GM12891 (cell line): ENCODE results near the gene CDK6.

Source experiments
- DNase-seq: peaks from one replicate; pipeline ENCODE4 v3.0.0; 2011; ENCODE audit warnings: low spot score; ENCODE audit not compliant: insufficient read length
- FAIRE-seq: peaks from 2 replicates; lab custom pipeline; 2011; peaks lifted over from hg19 to GRCh38; lab: Jason Lieb, UNC
- PAX5 ChIP-seq: IDR thresholded peaks from 2 replicates; pipeline ENCODE4 v1.6.1; 2011; ENCODE audit warnings: low read length, moderate library complexity, mild to moderate bottlenecking; ENCODE audit not compliant: insufficient read depth, severe bottlenecking
- POLR2A ChIP-seq: IDR thresholded peaks from 2 replicates; pipeline ENCODE4 v1.6.1; 2011; ENCODE audit warnings: low read depth, low read length, control low read depth
- POLR2AphosphoS5 ChIP-seq: IDR thresholded peaks from 2 replicates; pipeline ENCODE4 v1.6.1; 2011; ENCODE audit warnings: low read depth, low read length, control low read depth
- POU2F2 ChIP-seq: IDR thresholded peaks from 2 replicates; pipeline ENCODE4 v1.6.1; 2011; ENCODE audit warnings: low read depth, mild to moderate bottlenecking, control low read depth, low read length, moderate library complexity
- SPI1 ChIP-seq: IDR thresholded peaks from 2 replicates; pipeline ENCODE4 v1.6.1; 2011; ENCODE audit warnings: low read depth, low read length, control low read depth
- TAF1 ChIP-seq: IDR thresholded peaks from 2 replicates; pipeline ENCODE4 v1.6.1; 2011; ENCODE audit warnings: low read depth, low read length, control low read depth

CDK6 gene

GRCh38 chr7:92714767-92715166 is 121.6 kb downstream of the CDK6 start:
- DNase-seq (no peak), FAIRE-seq (no peak)
- TF ChIP-seq POLR2AphosphoS5 (no peak), TAF1 (no peak), SPI1 (no peak), POLR2A (no peak), PAX5 (no peak)

GRCh38 chr7:92714280-92714679 is 122.1 kb downstream of the CDK6 start:
- DNase-seq (no peak), FAIRE-seq (no peak)
- no peak for TF ChIP-seq POLR2A
- no peak for TF ChIP-seq PAX5
- no peak for TF ChIP-seq POU2F2

- no peak for FAIRE-seq
- TF ChIP-seq POLR2A (no peak), POLR2AphosphoS5 (no peak), TAF1 (no peak), POU2F2 (no peak), PAX5 (no peak), SPI1 (no peak)
Observed at GRCh38 chr7:92709912-92710311, 126.5 kb downstream of the CDK6 start.

DNA sequence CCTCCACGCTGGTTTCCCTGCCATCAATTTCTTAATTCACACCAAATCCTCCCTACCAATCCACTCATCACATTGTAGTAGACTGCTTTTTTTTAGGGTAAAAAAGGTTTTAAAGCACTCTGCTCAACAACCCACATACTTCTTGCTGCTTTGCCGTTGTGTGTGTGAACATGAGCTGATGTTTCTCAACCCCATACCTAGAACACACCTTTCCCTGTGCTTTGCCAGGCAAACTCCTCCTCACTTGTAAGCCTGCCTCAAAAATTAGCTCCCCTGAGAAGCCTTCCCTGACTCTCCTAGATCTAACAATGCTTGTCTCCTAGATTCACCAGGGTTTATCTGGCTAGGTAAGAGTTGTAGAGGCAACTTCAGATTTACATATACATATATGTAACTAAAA is 127.2 kb downstream of the CDK6 start:
- TF ChIP-seq POU2F2 (no peak), SPI1 (no peak), PAX5 (no peak), TAF1 (no peak), POLR2A (no peak), POLR2AphosphoS5 (no peak)
- DNase-seq (no peak), FAIRE-seq (peak; percentile 52)

More at GRCh38 chr7:92709912-92710311, 126.5 kb downstream of the CDK6 start:
- DNase-seq, result no peak

DNA sequence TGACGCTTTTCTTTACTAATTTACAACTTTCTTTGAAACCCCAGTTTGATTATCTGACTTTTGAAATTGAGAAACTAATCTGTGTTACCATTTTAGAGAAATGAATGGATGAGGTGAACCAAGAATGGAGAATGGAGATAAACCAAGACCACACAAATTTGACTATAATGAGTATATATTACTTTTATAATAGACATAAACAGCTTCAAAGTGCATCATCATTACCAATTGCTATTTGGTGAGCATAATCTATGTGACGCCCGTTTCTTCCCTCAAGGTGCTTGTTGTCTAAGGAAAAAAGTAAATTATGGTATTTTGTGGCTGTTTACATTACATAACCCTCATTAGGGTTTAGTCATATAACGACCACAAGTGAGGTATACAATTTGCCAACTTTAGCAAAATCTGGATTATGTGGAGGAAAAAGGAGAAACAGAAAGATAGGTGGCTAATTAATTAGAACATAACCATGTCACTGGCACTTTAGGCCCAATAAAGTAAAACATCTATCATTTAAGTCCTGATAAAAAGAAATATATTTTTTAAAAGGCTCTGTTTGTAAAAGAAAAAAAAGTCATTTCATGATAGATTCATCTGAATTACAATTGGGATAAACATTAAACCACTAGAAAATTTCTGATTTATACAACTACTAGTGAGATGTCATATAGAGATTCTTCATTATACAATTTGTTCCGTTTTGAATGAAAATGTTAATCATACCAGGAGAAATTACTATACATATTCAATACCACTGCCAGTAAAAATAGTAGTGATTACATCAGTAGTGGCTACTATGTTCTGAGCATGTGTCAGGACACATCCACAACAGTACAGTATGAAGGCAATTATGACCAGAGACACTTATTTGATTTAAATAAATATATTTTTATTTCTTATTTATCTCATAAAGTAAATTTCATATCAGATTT is 128.0 kb downstream of the CDK6 start:
- FAIRE-seq, result no peak
- TF ChIP-seq PAX5 (no peak), POLR2A (no peak), TAF1 (no peak)
- no peak for DNase-seq

GRCh38 chr7:92707435-92707834 is 128.9 kb downstream of the CDK6 start:
- TF ChIP-seq POLR2AphosphoS5, result no peak
- DNase-seq (no peak), FAIRE-seq (no peak)

GRCh38 chr7:92706563-92706962 is 129.8 kb downstream of the CDK6 start:
- DNase-seq (no peak), FAIRE-seq (no peak)
- TF ChIP-seq TAF1, result no peak
- no peak for TF ChIP-seq SPI1
- TF ChIP-seq POU2F2, result no peak
- no peak for TF ChIP-seq PAX5
- no peak for TF ChIP-seq POLR2A
- no peak for TF ChIP-seq POLR2AphosphoS5

DNA sequence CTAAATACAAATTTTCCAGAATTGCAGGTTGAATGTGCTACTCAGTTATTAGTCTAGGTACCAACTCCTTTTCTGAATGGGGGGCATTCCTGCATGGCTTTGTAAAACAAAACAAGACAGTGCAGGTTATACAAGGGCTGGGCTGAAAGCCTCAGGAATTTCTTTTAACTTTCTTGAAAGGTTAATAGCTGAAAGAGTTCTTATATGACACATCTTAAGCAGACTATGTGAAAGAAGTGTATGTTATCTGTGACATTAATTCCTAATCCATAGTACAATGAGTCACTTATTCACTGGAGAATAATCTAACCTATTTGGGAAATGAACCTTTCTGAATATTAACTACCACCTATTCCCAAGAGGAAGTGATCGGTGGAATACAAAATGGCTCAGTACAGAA is 130.5 kb downstream of the CDK6 start:
- no peak for DNase-seq
- FAIRE-seq, result no peak
- no peak for TF ChIP-seq SPI1
- no peak for TF ChIP-seq POLR2A
- no peak for TF ChIP-seq TAF1
- no peak for TF ChIP-seq POLR2AphosphoS5
- TF ChIP-seq POU2F2, result no peak
- no peak for TF ChIP-seq PAX5

- DNase-seq (no peak), FAIRE-seq (no peak)
- no peak for TF ChIP-seq SPI1
- no peak for TF ChIP-seq PAX5
- TF ChIP-seq TAF1, result no peak
- TF ChIP-seq POLR2AphosphoS5, result no peak
- TF ChIP-seq POU2F2, result no peak
- no peak for TF ChIP-seq POLR2A
Observed at GRCh38 chr7:92704858-92705257, 131.5 kb downstream of the CDK6 start.

DNA sequence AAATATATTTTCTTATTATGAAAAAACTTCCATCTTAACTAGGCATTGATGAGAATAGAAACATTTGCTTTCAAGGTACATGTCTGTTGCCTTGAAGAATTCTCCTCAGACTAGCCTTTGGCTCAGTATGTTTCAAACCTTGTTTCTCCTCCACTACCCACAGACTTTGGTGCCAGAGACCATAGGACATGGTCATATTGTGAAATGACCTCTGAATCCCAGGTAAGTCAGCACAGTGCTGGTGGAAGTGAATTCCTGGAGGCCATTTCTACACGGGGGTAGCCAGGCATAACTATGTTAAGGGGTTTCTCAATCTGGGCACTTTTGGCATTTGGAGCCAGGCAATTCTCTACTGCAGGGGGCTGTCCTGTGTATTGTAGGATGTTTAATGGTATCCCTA is 133.8 kb downstream of the CDK6 start:
- TF ChIP-seq POLR2A (no peak), PAX5 (no peak), POLR2AphosphoS5 (no peak), TAF1 (no peak), POU2F2 (no peak), SPI1 (no peak)
- FAIRE-seq (peak; percentile 38), DNase-seq (no peak)

GRCh38 chr7:92699966-92700514 is 136.3 kb downstream of the CDK6 start:
- no peak for DNase-seq
- no peak for TF ChIP-seq POU2F2
- no peak for TF ChIP-seq SPI1
- no peak for TF ChIP-seq POLR2AphosphoS5
- TF ChIP-seq TAF1, result no peak
- TF ChIP-seq POLR2A, result no peak
- TF ChIP-seq PAX5, result no peak
- no peak for FAIRE-seq
